ENCODE data around the gene AUTS2.

The AUTS2 gene

DNA sequence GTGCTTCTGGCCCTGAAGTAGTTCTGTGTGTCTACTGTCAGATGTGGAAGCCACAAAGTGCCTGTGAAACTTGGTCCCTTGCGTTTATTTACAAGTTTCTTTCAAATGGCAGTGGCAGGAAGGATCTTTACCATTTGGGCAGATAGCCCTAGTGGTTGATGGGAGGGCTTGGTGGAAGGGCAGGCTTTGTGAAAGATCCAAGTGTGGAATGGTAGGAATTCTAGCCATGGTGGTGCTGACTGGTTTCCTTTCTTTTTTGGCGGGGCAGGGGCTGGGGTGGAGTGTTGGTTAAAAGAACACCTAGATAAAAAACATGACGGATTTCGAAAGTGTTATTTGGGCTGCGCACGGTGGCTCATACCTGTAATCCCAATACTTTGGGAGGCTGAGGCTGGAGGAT lies 27.0 kb downstream of the AUTS2 start:
- no peaks in the 10 kb centered on the region for H3K36me3 ChIP-seq (ENCODE audit: insufficient read depth, low read length)
- H4K20me1 ChIP-seq (ENCODE audit: insufficient read depth, low read length, poor library complexity, severe bottlenecking), result peaks cover 37% of the 10 kb centered on the region
- H2AFZ ChIP-seq (ENCODE audit: low read length), result no peak overlapping the region
- no peaks in the 10 kb centered on the region for H3K27me3 ChIP-seq (ENCODE audit: insufficient read depth, low read length, poor library complexity, severe bottlenecking)
- peak overlapping the region; percentile 37 for H3K4me2 ChIP-seq (ENCODE audit: low read depth, low read length, poor library complexity, severe bottlenecking)
- no peaks in the 10 kb centered on the region for H3K9me3 ChIP-seq (ENCODE audit: insufficient read depth, low read depth, low read length)
- peaks cover 99% of the 10 kb centered on the region for H3K79me2 ChIP-seq (ENCODE audit: insufficient read depth, low read length)
- no peaks in the 10 kb centered on the region for H3F3A ChIP-seq (ENCODE audit: low read depth)
- no peak overlapping the region for H3K4me3 ChIP-seq (ENCODE audit: low read length, poor library complexity, severe bottlenecking)
- H3K9me2 ChIP-seq (replicated peaks; ENCODE audit: low read depth, low read length), result no peaks in the 10 kb centered on the region
- H3K9ac ChIP-seq (ENCODE audit: low read depth, low read length, poor library complexity, severe bottlenecking), result no peak overlapping the region
- TF ChIP-seq CTCF (conservative IDR thresholded peaks at IDR 0.05; ENCODE audit: low read length) (no peak), EZH2phosphoT487 (IDR thresholded peaks at IDR 0.05; ENCODE audit: borderline replicate concordance) (no peak)
- H3K4me1 ChIP-seq (ENCODE audit: insufficient read depth, low read length, poor library complexity, severe bottlenecking), result peaks cover 43% of the 10 kb centered on the region

DNA sequence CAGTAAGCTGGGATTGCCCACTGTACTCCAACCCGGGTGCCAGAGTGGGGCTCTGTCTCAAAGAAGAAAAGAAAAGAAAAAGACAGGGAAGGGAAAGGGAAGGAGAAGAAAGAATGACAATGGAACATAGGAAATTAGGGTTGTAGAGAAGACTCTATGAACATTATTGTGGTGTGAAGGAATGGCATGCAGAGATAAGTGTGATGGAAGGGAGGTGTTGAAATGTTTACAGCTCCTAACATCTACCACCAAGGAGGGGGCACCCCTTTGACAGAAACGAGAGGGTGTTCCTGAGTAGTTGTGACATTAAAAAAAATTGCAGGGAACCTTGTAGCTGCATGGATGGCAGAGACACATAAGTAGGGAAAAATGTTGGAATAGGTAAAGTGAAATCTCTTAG lies 27.5 kb downstream of the AUTS2 start:
- Histone ChIP-seq H2AFZ (ENCODE audit: low read length) (no peak overlapping the region), H3K27me3 (ENCODE audit: insufficient read depth, low read length, poor library complexity, severe bottlenecking) (no peaks in the 10 kb centered on the region)

GRCh38 chr7:69630292-69630691 lies 32.0 kb downstream of the AUTS2 start:
- H3K36me3 ChIP-seq (ENCODE audit: insufficient read depth, low read length), result no peaks in the 10 kb centered on the region
- H3K79me2 ChIP-seq (ENCODE audit: insufficient read depth, low read length), result peaks cover 93% of the 10 kb centered on the region
- H3K4me2 ChIP-seq (ENCODE audit: low read depth, low read length, poor library complexity, severe bottlenecking), result no peak overlapping the region
- no peaks in the 10 kb centered on the region for H3K27me3 ChIP-seq (ENCODE audit: insufficient read depth, low read length, poor library complexity, severe bottlenecking)
- no peaks in the 10 kb centered on the region for H3K9me3 ChIP-seq (ENCODE audit: insufficient read depth, low read depth, low read length)
- H3K9ac ChIP-seq (ENCODE audit: low read depth, low read length, poor library complexity, severe bottlenecking), result no peak overlapping the region
- TF ChIP-seq EZH2phosphoT487 (IDR thresholded peaks at IDR 0.05; ENCODE audit: borderline replicate concordance) (no peak), CTCF (conservative IDR thresholded peaks at IDR 0.05; ENCODE audit: low read length) (no peak)
- no peak overlapping the region for H3K4me3 ChIP-seq (ENCODE audit: low read length, poor library complexity, severe bottlenecking)
- no peaks in the 10 kb centered on the region for H3F3A ChIP-seq (ENCODE audit: low read depth)
- no peak overlapping the region for H2AFZ ChIP-seq (ENCODE audit: low read length)
- H4K20me1 ChIP-seq (ENCODE audit: insufficient read depth, low read length, poor library complexity, severe bottlenecking), result peaks cover 31% of the 10 kb centered on the region
- H3K9me2 ChIP-seq (replicated peaks; ENCODE audit: low read depth, low read length), result no peaks in the 10 kb centered on the region
- H3K4me1 ChIP-seq (ENCODE audit: insufficient read depth, low read length, poor library complexity, severe bottlenecking), result peaks cover 17% of the 10 kb centered on the region

More for the DNA sequence above, 27.5 kb downstream of the AUTS2 start:
- Histone ChIP-seq H3K4me1 (ENCODE audit: insufficient read depth, low read length, poor library complexity, severe bottlenecking) (peaks cover 42% of the 10 kb centered on the region), H3K36me3 (ENCODE audit: insufficient read depth, low read length) (no peaks in the 10 kb centered on the region), H3K9me2 (replicated peaks; ENCODE audit: low read depth, low read length) (no peaks in the 10 kb centered on the region), H3K79me2 (ENCODE audit: insufficient read depth, low read length) (peaks cover 99% of the 10 kb centered on the region), H4K20me1 (ENCODE audit: insufficient read depth, low read length, poor library complexity, severe bottlenecking) (peaks cover 40% of the 10 kb centered on the region), H3K4me2 (ENCODE audit: low read depth, low read length, poor library complexity, severe bottlenecking) (no peak overlapping the region), H3K9me3 (ENCODE audit: insufficient read depth, low read depth, low read length) (no peaks in the 10 kb centered on the region), H3K4me3 (ENCODE audit: low read length, poor library complexity, severe bottlenecking) (no peak overlapping the region), H3K9ac (ENCODE audit: low read depth, low read length, poor library complexity, severe bottlenecking) (no peak overlapping the region), H3F3A (ENCODE audit: low read depth) (no peaks in the 10 kb centered on the region)
- TF ChIP-seq EZH2phosphoT487 (IDR thresholded peaks at IDR 0.05; ENCODE audit: borderline replicate concordance) (no peak), CTCF (conservative IDR thresholded peaks at IDR 0.05; ENCODE audit: low read length) (no peak)
